HFFc6 (cell line): ENCODE data around the gene ODR4. TPM values are rescaled to one million over a fixed set of nuclear protein-coding genes. Genes with fewer than 3 reads are reported as not detected.
A peak's percentile ranks its signal among the peaks of the same experiment; 100 is the strongest.

Experiments used
- DNase-seq: peaks from one replicate; pipeline ENCODE4 v3.0.0-alpha.2; 2018
- H3K27ac Mint-ChIP-seq: 2 replicates; pipeline ENCODE4 v1.8.0; 2020; ENCODE audit warnings: mild to moderate bottlenecking, mixed read lengths
- H3K27me3 Mint-ChIP-seq: 2 replicates; pipeline ENCODE4 v1.8.0; 2021; ENCODE audit warnings: mild to moderate bottlenecking, moderate library complexity, mixed read lengths; ENCODE audit not compliant: insufficient read depth
- H3K36me3 Mint-ChIP-seq: 2 replicates; pipeline ENCODE4 v1.8.0; 2021; ENCODE audit warnings: low read depth, mixed read lengths
- H3K4me1 Mint-ChIP-seq: 2 replicates; pipeline ENCODE4 v1.8.0; 2020; ENCODE audit warnings: low read depth, mixed read lengths
- H3K4me3 Mint-ChIP-seq: 2 replicates; pipeline ENCODE4 v1.8.0; 2020; ENCODE audit warnings: mild to moderate bottlenecking, moderate library complexity, mixed read lengths
- H3K9me3 Mint-ChIP-seq: 2 replicates; pipeline ENCODE4 v1.8.0; 2020; ENCODE audit warnings: mild to moderate bottlenecking, mixed read lengths
- total RNA-seq, 6 experiments: library from RNA; stranded (reverse); fragmentation: NEBNext Ultra II Directional; extraction: Animal tissue kit (Norgen Biotek cat#: 25700); gene quantifications; 2 replicates in 1 of 6; 3 replicates in 5 of 6; pipeline ENCODE4 v1.2.3, GENCODE V29; 2021
- TF ChIP-seq, protein P1 (sequence below): fragments of 200-600 bp; sonication (generic); IDR thresholded peaks from 2 replicates; pipeline ENCODE4 v1.5.0; 2021; ENCODE audit warnings: antibody characterized with exemption, mild to moderate bottlenecking

Gene ODR4
- total RNA-seq, 6 experiments from 2014 or later, result 10.1 to 15.9 (median 13.1) TPM

DNA sequence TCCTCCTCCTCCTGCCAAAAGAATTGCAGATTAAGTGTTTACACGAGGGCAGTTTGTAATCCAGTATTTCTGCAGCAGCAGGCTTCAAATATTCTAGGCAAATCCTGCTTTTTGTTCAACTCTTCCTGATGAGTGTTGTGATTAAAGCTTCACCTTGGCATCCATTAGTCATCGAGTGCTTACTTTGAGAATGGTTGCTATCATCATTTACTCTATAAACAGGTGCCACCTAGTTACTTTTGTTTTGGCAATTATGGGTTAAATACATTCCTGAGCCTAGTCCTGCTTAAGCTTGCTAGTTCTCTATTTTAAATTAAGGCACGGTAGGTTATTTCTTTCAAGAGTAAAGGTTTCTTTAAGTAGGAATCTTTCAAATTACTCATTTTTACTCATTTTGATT lies 64.9 kb downstream of the ODR4 start:
- peaks cover 3% of the 10 kb centered on the region; the same call in 1 of the 2 replicates for H3K27me3 Mint-ChIP-seq
- peaks cover 32% of the 10 kb centered on the region for H3K4me1 Mint-ChIP-seq
- H3K9me3 Mint-ChIP-seq, result no peaks in the 10 kb centered on the region
- no peak overlapping the region for H3K27ac Mint-ChIP-seq
- DNase-seq, result no peak
- H3K4me3 Mint-ChIP-seq, result no peak overlapping the region
- TF ChIP-seq, protein P1, sequence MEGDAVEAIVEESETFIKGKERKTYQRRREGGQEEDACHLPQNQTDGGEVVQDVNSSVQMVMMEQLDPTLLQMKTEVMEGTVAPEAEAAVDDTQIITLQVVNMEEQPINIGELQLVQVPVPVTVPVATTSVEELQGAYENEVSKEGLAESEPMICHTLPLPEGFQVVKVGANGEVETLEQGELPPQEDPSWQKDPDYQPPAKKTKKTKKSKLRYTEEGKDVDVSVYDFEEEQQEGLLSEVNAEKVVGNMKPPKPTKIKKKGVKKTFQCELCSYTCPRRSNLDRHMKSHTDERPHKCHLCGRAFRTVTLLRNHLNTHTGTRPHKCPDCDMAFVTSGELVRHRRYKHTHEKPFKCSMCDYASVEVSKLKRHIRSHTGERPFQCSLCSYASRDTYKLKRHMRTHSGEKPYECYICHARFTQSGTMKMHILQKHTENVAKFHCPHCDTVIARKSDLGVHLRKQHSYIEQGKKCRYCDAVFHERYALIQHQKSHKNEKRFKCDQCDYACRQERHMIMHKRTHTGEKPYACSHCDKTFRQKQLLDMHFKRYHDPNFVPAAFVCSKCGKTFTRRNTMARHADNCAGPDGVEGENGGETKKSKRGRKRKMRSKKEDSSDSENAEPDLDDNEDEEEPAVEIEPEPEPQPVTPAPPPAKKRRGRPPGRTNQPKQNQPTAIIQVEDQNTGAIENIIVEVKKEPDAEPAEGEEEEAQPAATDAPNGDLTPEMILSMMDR, result no peak
- H3K36me3 Mint-ChIP-seq, result peaks cover 16% of the 10 kb centered on the region

DNA sequence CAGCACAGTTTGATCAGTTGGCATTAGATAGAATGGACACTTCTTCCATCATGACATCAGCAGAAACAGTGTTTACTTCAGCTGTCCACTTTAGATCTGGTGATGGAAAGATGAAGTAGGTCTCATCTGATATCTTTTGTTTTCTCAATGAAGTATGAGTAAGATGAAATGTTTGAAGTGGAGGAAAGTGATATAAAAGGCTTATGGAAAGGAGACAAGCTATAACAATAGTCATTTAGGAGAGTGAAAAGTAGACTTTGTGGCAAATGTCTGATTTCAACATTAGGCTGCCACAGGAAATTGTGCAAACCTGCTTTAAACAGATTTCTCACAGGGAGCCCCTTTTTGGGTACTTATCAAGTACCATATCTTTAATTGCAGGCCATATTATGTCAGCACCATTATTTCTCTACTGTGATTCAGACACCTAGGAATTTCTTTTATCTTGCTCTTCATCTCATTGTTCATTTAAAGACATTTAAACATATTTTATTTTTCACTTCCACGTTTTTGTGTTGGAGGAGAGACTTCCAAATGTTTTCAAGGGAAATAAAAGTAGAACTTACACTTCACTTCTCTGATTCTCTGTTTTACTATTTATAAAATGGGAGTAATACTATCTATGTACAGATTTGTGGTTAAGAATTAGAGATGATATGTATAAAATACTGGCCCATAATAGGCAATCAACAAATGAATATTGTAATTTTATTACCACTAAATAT lies 67.2 kb downstream of the ODR4 start:
- H3K9me3 Mint-ChIP-seq, result no peaks in the 10 kb centered on the region
- peak overlapping the region; percentile 75 for H3K27ac Mint-ChIP-seq
- TF ChIP-seq, protein P1, result no peak
- DNase-seq, result peak; percentile 17
- peak overlapping the region; percentile 35; the same call in 1 of the 2 replicates for H3K4me3 Mint-ChIP-seq
- H3K27me3 Mint-ChIP-seq, result peaks cover 3% of the 10 kb centered on the region; the same call in 1 of the 2 replicates
- peaks cover 10% of the 10 kb centered on the region for H3K36me3 Mint-ChIP-seq
- H3K4me1 Mint-ChIP-seq, result peaks cover 32% of the 10 kb centered on the region

DNA sequence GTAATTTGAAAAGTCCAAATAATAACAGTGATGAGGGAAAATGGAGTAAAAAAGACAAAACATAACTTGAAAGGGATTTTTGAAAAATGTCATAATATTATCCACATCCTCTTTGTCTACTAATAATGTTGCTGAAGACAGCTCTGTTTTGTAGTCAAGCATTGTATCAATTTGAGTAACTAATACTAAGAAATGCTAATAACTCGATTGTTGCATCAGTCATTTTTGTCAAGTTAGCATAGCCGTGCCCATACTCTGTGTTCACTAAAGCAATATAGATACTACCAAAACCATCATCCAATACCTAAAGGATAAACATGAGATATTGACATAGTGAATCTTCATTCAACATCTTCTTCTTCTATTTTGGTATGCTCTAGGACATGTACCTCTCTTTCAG lies 68.0 kb downstream of the ODR4 start:
- H3K4me1 Mint-ChIP-seq, result peaks cover 32% of the 10 kb centered on the region
- peaks cover 3% of the 10 kb centered on the region; the same call in 1 of the 2 replicates for H3K27me3 Mint-ChIP-seq
- TF ChIP-seq, protein P1, result no peak
- H3K9me3 Mint-ChIP-seq, result no peaks in the 10 kb centered on the region
- no peak overlapping the region for H3K4me3 Mint-ChIP-seq
- DNase-seq, result no peak
- H3K36me3 Mint-ChIP-seq, result peaks cover 1% of the 10 kb centered on the region
- H3K27ac Mint-ChIP-seq, result no peak overlapping the region

DNA sequence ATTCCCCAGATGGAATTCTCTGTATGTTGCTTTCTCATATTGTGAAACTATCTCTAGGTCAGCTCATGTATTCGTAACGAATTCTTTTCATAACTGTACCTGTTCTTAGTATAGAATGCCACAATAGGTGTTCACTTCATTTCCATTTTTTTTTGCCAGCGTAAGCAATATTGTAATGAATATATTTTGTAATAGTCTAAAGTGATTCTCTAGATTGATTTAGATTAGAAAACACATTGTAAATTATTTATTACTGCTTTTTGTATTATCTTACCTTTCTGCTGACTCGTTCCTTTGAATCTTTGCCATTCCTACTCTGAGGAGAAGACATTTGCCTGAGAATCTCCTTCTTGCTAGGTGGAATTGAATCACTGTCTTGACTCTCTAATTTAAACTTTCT lies 70.5 kb downstream of the ODR4 start:
- Mint-ChIP-seq H3K27ac (no peak overlapping the region), H3K9me3 (no peaks in the 10 kb centered on the region), H3K4me1 (peaks cover 21% of the 10 kb centered on the region), H3K4me3 (no peak overlapping the region), H3K27me3 (peaks cover 3% of the 10 kb centered on the region; the same call in 1 of the 2 replicates), H3K36me3 (no peaks in the 10 kb centered on the region)
- no peak for DNase-seq
- TF ChIP-seq, protein P1, result no peak

DNA sequence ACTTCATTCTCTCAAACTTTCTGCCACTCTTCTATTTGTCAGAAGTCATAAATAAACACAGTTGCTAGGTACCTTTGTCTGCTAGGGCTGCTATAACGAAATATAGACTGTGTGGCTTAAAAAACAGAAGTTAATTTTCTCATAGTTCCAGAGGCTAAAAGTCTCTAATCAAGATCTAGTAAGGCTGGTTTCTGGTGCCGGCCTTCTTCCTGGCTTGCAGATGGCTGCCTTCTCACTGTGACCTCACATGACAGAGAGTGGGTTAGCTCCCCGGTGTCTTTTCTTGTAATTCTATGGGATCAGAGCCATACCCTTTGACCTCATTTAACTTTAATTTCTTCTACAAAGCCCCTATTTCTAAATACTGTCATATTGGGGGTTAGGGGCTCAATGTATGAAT lies 79.3 kb downstream of the ODR4 start:
- DNase-seq, result no peak
- Mint-ChIP-seq H3K4me3 (no peak overlapping the region), H3K9me3 (no peaks in the 10 kb centered on the region), H3K36me3 (no peaks in the 10 kb centered on the region), H3K27me3 (no peaks in the 10 kb centered on the region), H3K4me1 (no peaks in the 10 kb centered on the region), H3K27ac (no peak overlapping the region)
- TF ChIP-seq, protein P1, result no peak
